NCI-H510A (cell line): Measurements from ENCODE around the gene FNIP1.
"Not testable (repeated sequence)": the region's sequence is repeated elsewhere in the genome, so short reads cannot be mapped to it uniquely, and the experiment has no call there.

Source experiments
- DNase-seq: peaks from one replicate; lab custom pipeline; 2025; lab: John Stamatoyannopoulos, UW

FNIP1 gene

GRCh38 chr5:131796793-131797693 is at the start of gene FNIP1:
Gene FNIP1, minus strand, starts transcription at chr5:131797017. Its CDS starts 96 bp downstream, at chr5:131796921.
- DNase-seq, result peak; percentile 93

GRCh38 chr5:131846536-131846935 is 49.7 kb upstream of the FNIP1 start:
- no peak for DNase-seq

- no peak for DNase-seq
Observed at GRCh38 chr5:131845828-131846227, 49.0 kb upstream of the FNIP1 start.

GRCh38 chr5:131842971-131843370 is 46.2 kb upstream of the FNIP1 start:
- not testable (repeated sequence) for DNase-seq

- DNase-seq, result not testable (repeated sequence)
Observed at GRCh38 chr5:131832702-131833101, 35.9 kb upstream of the FNIP1 start.

GRCh38 chr5:131825404-131826013 is 28.7 kb upstream of the FNIP1 start:
- DNase-seq, result no peak

- DNase-seq, result no peak
Observed at GRCh38 chr5:131824631-131825030, 27.8 kb upstream of the FNIP1 start.

GRCh38 chr5:131821221-131821620 is 24.4 kb upstream of the FNIP1 start:
- DNase-seq, result no peak

- DNase-seq, result no peak
Observed at GRCh38 chr5:131818001-131818724, 21.3 kb upstream of the FNIP1 start.

GRCh38 chr5:131814990-131815389 is 18.2 kb upstream of the FNIP1 start:
- DNase-seq, result no peak

- DNase-seq, result no peak
Observed at GRCh38 chr5:131812371-131813160, 15.7 kb upstream of the FNIP1 start.

GRCh38 chr5:131810510-131811249 is 13.9 kb upstream of the FNIP1 start:
- DNase-seq, result no peak

- DNase-seq, result no peak
Observed at GRCh38 chr5:131795879-131796792, 681 bp downstream of the FNIP1 start.

GRCh38 chr5:131795228-131795627 is 1.6 kb downstream of the FNIP1 start:
- no peak for DNase-seq

GRCh38 chr5:131794586-131794985 is 2.2 kb downstream of the FNIP1 start:
- no peak for DNase-seq

GRCh38 chr5:131792896-131793295 is 3.9 kb downstream of the FNIP1 start:
- DNase-seq, result no peak

- DNase-seq, result no peak
Observed at GRCh38 chr5:131791866-131792265, 5.0 kb downstream of the FNIP1 start.

GRCh38 chr5:131790550-131790949 is 6.3 kb downstream of the FNIP1 start:
- no peak for DNase-seq

- no peak for DNase-seq
Observed at GRCh38 chr5:131789765-131790164, 7.1 kb downstream of the FNIP1 start.

GRCh38 chr5:131787736-131788135 is 9.1 kb downstream of the FNIP1 start:
- no peak for DNase-seq
